Sigmoid colon (tissue), 4 donors: Measurements from ENCODE around the gene HECW1.

Experiments used
- EP300 ChIP-seq, 4 donors: sonication (generic); formaldehyde crosslinking; IDR thresholded peaks; one replicate each; pipeline ENCODE4 v1.6.1; 2017; ENCODE audit warnings: antibody characterized with exemption in 4 of 4
- POLR2A ChIP-seq, 2 donors: fragments of 450-650 bp; IDR thresholded peaks; one replicate each; pipeline ENCODE4 v1.6.1; 2016; ENCODE audit warnings: antibody characterized with exemption in 2 of 2, mild to moderate bottlenecking in 2 of 2, moderate library complexity in 2 of 2
- POLR2AphosphoS5 ChIP-seq, 4 donors: sonication (generic); formaldehyde crosslinking; IDR thresholded peaks; one replicate each; pipeline ENCODE4 v1.6.1; 2017; ENCODE audit warnings: antibody characterized with exemption in 4 of 4
- TF ChIP-seq, protein P1 (sequence below), 4 experiments: fragments of 450-650 bp in 3 of 4; fragments of 200-600 bp in 1 of 4; IDR thresholded peaks; one replicate each; pipeline ENCODE4 v1.5.1; 2016 to 2019; ENCODE audit warnings: antibody characterized with exemption in 4 of 4, mild to moderate bottlenecking in 3 of 4, moderate library complexity in 2 of 4

DNA sequence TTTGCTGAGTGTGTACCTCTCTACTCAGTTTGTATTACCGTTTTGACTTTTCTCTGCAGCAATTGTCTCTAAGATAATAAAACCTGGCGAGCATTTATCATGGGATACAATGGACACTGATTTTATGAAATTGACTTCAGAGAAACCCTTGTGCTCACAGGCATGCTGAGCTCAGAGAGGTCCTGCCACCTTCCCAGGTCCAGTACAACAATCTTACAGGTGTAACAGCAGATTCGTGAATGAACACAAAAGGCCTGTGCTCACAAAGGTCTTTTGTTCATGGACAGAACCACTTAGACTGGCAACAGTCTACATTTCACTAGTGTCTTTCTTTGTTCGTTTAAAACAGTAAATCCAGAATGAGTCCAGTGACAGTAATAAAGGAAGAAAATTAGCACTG lies 43.2 kb downstream of the HECW1 start:
- TF ChIP-seq, protein P1, sequence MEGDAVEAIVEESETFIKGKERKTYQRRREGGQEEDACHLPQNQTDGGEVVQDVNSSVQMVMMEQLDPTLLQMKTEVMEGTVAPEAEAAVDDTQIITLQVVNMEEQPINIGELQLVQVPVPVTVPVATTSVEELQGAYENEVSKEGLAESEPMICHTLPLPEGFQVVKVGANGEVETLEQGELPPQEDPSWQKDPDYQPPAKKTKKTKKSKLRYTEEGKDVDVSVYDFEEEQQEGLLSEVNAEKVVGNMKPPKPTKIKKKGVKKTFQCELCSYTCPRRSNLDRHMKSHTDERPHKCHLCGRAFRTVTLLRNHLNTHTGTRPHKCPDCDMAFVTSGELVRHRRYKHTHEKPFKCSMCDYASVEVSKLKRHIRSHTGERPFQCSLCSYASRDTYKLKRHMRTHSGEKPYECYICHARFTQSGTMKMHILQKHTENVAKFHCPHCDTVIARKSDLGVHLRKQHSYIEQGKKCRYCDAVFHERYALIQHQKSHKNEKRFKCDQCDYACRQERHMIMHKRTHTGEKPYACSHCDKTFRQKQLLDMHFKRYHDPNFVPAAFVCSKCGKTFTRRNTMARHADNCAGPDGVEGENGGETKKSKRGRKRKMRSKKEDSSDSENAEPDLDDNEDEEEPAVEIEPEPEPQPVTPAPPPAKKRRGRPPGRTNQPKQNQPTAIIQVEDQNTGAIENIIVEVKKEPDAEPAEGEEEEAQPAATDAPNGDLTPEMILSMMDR (IDR thresholded peaks at IDR 0.05), result no peak
- TF ChIP-seq POLR2AphosphoS5 (IDR thresholded peaks at IDR 0.05), result no peak
- TF ChIP-seq POLR2A (IDR thresholded peaks at IDR 0.05), result no peak
- TF ChIP-seq EP300 (IDR thresholded peaks at IDR 0.05), result no peak
